Measurements from ENCODE around the gene ANXA6.
"Not testable (repeated sequence)": the region's sequence is repeated elsewhere in the genome, so short reads cannot be mapped to it uniquely, and the experiment has no call there.

Gene ANXA6

DNA sequence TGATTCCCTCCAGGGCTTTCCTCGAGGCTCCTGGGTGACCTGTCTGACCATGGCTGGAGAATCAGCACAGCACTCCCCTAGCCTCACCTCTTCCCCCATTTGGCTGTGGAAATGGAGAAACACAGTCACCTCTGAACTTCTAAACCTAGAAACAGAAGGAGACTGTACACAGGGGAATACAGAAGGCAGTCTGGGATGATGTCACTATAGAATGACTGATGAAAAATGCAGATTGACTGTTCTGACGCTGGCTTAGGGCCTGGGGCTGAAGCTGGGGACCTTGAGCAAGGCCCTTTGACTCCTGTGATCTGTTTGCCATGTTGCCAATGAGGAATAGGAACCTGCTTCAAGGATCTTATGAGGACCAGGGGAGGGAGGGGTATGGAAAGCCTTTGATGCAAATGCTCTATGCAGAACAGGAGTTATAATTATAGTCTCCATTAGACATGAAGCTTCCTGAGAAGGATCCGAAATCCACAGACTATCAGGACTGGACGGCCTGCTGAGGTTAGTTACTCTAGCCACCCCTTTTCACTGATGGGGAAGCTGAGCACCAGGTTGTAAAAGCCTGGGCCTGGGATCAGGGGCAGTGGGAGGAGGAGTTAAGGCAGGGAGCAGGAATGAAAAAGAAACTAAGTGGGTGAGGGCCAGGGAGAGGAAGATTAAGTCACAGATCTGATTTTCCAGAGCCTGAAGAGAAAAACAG is 24.4 kb upstream of the ANXA6 start:
- DNase-seq (ENCODE audit: low read depth, low spot score): no peak

DNA sequence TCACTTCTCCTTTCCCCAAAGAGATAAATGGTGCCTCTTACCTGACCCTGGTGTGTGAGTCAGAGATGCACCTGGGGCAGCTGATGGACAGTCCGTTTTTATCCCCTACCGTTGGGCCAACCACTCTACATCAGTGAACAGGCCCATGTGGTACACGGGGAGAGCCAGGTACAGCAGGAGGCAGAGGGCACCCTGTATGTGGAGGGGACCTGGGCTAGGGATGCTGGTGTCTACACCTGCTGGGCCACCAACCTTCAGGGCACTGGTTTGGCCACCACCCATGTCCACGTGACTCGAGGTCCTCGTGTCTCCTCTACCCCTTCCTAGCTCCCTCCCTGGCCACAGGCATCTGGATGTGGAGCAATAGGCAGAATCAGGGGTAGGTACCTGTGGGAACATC is 22.7 kb upstream of the ANXA6 start:
- DNase-seq (ENCODE audit: low read depth, low spot score): no peak

GRCh38 chr5:151179489-151179840 is 21.9 kb upstream of the ANXA6 start:
- no peak for DNase-seq (ENCODE audit: low read depth, low spot score)

DNA sequence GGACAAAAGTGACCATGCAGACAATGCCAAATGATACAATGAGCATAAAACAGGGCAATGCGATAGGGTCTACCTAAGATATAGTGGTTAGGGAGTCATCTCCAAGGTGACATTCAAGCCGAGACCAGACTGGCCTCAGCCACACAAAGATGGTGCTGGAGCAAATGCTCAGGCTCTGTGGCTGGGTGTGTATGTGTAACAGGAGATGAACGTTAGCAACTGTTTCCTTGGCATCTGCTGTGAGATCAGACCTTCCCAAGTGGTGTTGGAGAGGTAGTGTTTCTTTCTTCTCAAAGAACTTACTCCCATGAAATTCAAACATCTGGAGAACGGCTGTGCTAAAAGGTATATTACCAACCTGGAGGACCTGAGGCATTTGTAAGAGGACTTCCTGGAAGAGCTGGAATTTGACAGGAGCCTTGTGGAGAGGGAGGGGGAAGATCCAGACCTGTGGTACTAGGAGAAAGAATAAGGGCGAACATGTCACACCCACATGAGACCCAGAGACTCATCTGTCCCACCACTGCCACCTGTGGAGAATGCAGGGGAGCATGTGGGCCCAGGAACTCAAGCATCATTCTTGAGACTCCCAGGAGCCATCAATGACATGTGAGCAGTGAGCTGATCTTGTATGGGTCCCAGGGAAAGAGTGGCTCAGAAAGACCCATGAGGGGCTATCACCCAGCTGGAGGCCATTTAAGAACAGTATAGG is 21.4 kb upstream of the ANXA6 start:
- DNase-seq (ENCODE audit: low read depth, low spot score): no peak

DNA sequence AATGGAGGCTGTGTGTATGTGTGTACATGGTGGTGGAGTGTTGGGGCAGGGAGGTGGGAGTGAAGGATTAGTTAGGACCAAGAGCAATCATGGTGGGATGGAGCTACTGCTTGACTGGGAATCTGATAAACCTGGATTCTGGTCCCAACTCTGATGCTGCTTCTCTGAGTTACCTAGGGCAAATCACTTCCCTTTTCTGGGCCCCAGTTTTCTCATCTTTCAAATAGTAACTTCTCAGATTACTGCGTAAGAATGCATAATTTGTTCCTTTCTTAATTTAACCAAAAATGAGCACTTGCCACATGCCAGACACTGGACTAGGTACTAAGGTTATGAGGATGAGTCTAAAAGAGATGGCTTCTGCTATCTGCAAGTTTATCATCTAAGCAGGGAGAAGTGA is 20.8 kb upstream of the ANXA6 start:
- no peak for DNase-seq (ENCODE audit: low read depth, low spot score)

GRCh38 chr5:151176268-151176667 is 18.7 kb upstream of the ANXA6 start:
- DNase-seq (ENCODE audit: low read depth, low spot score): not testable (repeated sequence)

GRCh38 chr5:151174612-151175101 is 17.1 kb upstream of the ANXA6 start:
- DNase-seq (ENCODE audit: low read depth, low spot score): no peak

GRCh38 chr5:151173711-151174611 is 16.4 kb upstream of the ANXA6 start:
- DNase-seq (ENCODE audit: low read depth, low spot score): no peak

DNA sequence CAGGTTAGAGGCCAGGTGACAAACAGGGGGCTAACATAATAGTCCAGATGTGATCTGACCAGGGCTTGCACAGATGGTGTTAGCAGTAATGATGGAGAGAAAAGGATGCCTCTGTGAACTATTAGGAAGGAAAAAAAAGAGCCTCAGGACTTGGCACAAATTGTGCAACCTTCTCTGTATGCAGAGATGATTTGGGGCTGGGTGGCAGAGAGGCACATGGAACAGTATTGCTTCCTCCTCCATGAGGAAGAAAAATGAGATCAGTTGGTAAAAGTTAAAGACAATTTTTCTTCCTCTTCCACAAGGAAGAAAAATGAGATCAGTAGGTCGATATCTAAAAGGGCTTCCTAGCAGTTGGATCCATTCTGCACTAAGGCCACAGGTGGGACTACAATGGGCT is 13.9 kb upstream of the ANXA6 start:
- no peak for DNase-seq (ENCODE audit: low read depth, low spot score)

GRCh38 chr5:151168602-151169344 is 11.2 kb upstream of the ANXA6 start:
- DNase-seq (ENCODE audit: low read depth, low spot score): no peak

DNA sequence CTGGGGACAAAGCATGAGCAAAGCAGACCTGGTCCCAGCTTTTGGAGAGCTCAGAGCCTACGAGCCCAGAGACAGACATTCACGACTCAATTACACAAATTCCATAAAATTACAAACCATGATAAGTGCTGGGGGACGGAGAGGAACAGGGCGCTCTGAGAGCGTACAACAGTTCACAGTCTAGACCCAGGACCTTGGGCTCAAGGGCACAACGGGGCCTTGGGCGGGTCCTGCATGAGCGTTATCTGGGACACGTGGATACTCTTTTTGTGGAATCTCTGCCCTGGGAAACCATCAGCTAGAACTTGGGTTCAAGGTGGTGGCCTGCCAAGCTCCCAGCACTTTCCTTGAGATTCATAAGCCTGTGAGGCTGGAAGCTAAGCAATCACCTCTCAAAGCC is 9.4 kb upstream of the ANXA6 start:
- DNase-seq (ENCODE audit: low read depth, low spot score): no peak

DNA sequence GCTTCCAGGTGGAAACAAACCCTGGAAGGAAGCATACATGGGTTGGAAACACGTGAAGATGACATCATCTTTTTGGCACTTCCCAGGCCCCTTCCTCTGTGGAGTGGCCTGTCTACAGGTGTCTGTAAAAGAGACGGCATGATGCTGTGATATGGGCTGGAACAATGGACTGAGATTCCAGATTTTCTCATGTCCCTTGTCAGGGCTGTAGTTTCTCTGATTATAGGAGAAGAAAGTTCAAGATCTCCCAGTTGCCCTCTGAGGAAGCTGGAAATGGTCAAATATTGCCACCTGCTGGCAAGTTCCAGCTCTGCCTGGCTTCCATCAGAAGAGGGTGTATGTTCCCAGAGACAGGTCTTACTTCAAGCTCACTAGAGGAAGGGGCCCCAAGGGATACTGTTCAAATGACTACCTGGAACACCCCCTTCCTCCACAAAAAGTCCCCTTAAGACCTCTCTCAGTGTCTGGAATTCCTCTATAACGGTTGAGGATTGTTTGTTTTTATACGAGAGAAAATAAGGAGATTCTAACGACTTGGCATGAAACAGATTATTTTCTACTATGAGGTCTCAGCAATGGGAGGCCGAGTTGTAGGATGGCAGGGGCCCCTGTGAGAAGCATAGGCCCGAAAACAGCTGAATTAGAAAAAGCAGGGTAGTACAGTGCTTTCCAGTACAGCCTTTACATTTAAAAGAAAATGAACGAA is 7.3 kb upstream of the ANXA6 start:
- DNase-seq (ENCODE audit: low read depth, low spot score): no peak

- DNase-seq (ENCODE audit: low read depth, low spot score): no peak
Observed at GRCh38 chr5:151162776-151163175, 5.2 kb upstream of the ANXA6 start.

GRCh38 chr5:151159649-151160373 is 2.2 kb upstream of the ANXA6 start:
- no peak for DNase-seq (ENCODE audit: low read depth, low spot score)

DNA sequence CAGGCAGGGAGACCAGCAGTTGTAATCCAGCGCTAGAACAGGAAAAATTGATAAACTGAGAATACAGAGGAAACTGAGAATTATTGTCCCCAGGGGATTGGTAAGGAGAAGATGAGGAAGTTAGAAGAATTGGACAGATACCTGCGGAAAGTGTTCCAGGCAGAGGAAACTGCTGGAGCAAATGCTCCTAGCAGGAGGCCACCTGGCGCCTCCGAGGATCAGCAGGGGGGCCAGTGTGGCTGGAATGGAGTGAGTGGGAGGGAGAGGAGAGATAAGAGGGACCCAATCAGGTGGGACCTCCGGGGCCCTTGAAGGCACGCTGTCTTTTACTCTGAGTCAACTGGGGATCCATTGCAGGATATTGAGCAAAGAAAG is 695 bp upstream of the ANXA6 start:
- DNase-seq (ENCODE audit: low read depth, low spot score): no peak

DNA sequence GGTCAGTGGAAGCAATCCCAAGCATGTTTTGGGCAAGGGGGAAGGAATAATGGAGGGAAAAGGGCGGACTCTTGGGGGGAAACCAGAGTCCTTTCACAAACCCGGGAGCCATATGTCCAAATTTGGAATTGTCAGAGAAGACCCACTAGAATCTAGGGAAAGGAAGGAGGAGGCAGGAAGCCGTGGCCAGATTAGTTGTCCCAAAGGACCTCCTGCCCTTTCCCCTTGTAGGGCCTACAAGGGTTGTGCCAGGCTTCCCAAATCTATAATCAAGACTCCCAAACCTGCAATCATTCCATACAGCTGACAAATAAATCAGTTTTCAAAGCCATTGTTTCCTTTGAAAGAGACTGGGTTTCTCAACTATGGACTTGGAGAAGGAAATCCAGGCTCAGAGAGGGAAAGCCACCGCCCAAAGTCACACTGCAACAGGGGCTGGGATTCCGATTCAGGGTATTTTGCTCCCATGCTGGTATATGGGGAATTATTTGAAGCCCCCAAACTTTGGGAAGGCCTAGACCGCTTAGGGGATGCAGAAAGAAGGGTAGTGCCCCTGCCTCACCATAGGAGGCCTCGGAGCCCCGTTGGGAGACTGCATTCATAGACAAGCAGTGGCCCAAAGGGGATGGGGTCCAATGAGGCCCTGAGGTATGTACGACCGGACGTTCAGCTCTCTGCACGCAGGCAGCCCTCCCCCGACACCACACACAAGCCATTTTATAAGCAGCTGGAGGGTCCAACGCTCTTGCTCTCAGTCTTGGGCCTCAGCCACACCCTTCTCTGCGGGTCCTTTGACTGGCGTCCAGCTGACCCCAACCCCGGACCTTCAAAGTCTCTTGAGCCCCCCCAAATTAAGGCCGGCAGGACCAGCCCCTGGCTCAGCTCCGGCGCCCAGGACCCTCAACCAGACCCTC is 815 bp downstream of the ANXA6 start:
- DNase-seq (ENCODE audit: low read depth, low spot score): no peak

GRCh38 chr5:151155775-151156506 is 1.6 kb downstream of the ANXA6 start:
- DNase-seq (ENCODE audit: low read depth, low spot score): no peak

DNA sequence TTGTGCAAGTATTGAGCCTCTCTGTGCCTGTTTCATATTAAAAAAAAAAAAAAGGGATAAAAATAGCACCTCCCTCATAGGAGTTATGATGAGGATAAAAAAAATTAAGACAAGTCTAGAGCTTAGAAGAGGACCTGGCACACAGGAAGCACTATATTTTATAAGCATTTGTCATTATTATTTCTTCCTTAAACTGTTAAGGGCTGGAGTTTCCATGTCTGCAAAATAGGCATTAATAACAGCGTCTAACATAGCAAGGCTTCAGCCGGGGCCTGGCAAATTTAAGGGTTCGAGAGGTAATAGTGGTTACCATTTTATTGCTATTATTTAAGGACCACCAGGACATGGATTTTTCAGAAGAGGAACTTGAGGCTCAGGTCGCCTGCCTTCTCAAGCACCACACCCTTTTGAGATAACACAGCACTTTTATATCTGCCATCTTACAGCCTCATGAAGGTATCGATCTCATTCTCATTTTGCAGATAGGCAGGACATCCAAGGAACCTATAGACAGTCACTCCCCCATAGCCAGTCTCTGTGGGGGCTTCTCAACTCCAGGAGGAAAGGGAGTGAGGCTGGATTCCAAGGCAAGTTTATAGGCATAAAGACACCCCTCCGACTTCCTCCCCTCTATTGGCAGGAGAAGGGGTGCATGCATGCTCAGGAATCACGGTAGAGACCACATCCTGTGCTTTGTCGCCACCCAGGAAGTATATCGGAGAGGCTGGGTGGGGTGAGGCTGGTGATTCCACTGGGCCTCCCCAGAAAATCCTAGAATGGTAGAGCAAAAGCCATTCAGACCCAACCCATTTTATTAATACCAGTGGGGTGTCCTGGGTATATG is 2.4 kb downstream of the ANXA6 start:
- no peak for DNase-seq (ENCODE audit: low read depth, low spot score)

Data from iPS DF 19.7 (cell line).